Mucosa of rectum (tissue), 2 donors: ENCODE results near the gene IL17A.

Experiments used
- H3K27ac ChIP-seq, 2 donors: one replicate each; pipeline ENCODE4 v1.7.0; 2013; ENCODE audit warnings: inconsistent platforms in 2 of 2, low read depth in 2 of 2, low read length in 2 of 2
- H3K27me3 ChIP-seq, 2 donors: one replicate each; pipeline ENCODE4 v1.7.0; 2013; ENCODE audit warnings: low read length in 2 of 2; ENCODE audit not compliant: control insufficient read depth in 2 of 2, insufficient read depth in 2 of 2
- H3K36me3 ChIP-seq, 2 donors: one replicate each; pipeline ENCODE4 v1.7.0; 2013; ENCODE audit warnings: low read length in 2 of 2; ENCODE audit not compliant: control insufficient read depth in 2 of 2, insufficient read depth in 2 of 2
- H3K4me1 ChIP-seq, 2 donors: one replicate each; pipeline ENCODE4 v1.7.0; 2013; ENCODE audit warnings: low read length in 2 of 2, mild to moderate bottlenecking in 1 of 2; ENCODE audit not compliant: control insufficient read depth in 2 of 2, insufficient read depth in 2 of 2
- H3K4me3 ChIP-seq, 2 donors: one replicate each; pipeline ENCODE4 v1.7.0; 2013; ENCODE audit warnings: low read length in 2 of 2
- H3K9ac ChIP-seq, 2 donors: one replicate each; pipeline ENCODE4 v1.7.0; 2013; ENCODE audit warnings: low read length in 2 of 2, low read depth in 1 of 2, mild to moderate bottlenecking in 1 of 2
- H3K9me3 ChIP-seq, 2 donors: one replicate each; pipeline ENCODE4 v1.7.0; 2013; ENCODE audit warnings: low read length in 2 of 2; ENCODE audit not compliant: control insufficient read depth in 2 of 2
- donor health status: healthy.
- donor health status: Normal muscosa, but diverticular disease.

The IL17A gene

DNA sequence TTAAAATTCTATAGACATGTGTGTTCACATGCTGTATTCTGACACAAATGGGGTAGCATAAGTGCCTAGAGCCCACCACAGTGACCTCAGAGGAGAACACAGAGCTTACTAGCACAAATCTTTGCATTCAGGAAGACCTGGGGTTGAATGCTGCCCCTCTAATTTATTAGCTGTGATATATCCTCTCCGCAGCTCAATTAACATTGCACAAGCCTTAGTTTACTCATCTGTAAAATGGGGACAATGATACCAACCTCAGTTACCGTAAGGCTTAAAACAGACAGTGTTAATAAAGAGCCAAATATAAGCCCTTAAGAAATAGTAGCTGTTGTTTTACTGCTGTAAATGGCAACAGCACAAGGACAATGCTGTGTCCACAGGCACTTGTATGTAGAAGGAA, 36.2 kb upstream of the IL17A start:
- H3K9me3 ChIP-seq, result no peaks in the 10 kb centered on the region
- no peak overlapping the region for H3K27ac ChIP-seq
- no peak overlapping the region for H3K9ac ChIP-seq
- H3K36me3 ChIP-seq, result no peaks in the 10 kb centered on the region
- no peaks in the 10 kb centered on the region for H3K4me1 ChIP-seq
- no peak overlapping the region for H3K4me3 ChIP-seq
- H3K27me3 ChIP-seq, result peaks cover 0 to 4% of the 10 kb centered on the region in 2 donors

DNA sequence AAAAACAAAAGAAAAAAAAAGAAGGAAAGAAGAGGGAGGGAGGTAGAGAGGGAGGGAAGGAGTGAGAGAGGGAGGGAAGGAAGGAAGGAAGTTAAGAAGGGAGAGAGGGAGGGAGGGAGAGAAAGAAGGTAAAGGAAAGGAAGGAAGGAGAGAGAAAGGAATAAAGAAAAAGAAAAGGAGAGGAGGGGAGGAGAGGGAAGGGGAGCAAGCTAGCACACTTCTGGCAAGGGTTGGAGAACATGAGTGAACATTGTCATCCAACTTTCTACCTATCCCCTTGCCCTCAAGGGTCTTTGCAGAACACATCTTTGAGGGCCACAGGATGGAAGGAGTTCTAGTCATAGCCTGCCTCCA, 34.1 kb upstream of the IL17A start:
- Histone ChIP-seq H3K4me3 (no peak overlapping the region), H3K9me3 (no peaks in the 10 kb centered on the region), H3K27me3 (no peaks in the 10 kb centered on the region), H3K9ac (no peak overlapping the region), H3K27ac (no peak overlapping the region), H3K36me3 (no peaks in the 10 kb centered on the region), H3K4me1 (no peaks in the 10 kb centered on the region)

GRCh38 chr6:52152711-52153160, 33.4 kb upstream of the IL17A start:
- H3K27me3 ChIP-seq, result no peaks in the 10 kb centered on the region
- H3K36me3 ChIP-seq, result no peaks in the 10 kb centered on the region
- no peak overlapping the region for H3K27ac ChIP-seq
- no peak overlapping the region for H3K4me3 ChIP-seq
- no peak overlapping the region for H3K9ac ChIP-seq
- H3K4me1 ChIP-seq, result no peaks in the 10 kb centered on the region
- no peaks in the 10 kb centered on the region for H3K9me3 ChIP-seq

- Histone ChIP-seq H3K36me3 (no peaks in the 10 kb centered on the region), H3K27ac (no peak overlapping the region), H3K4me1 (no peaks in the 10 kb centered on the region), H3K9me3 (no peaks in the 10 kb centered on the region), H3K9ac (no peak overlapping the region), H3K27me3 (no peaks in the 10 kb centered on the region), H3K4me3 (no peak overlapping the region)
Observed at GRCh38 chr6:52154381-52154780, 31.8 kb upstream of the IL17A start.

DNA sequence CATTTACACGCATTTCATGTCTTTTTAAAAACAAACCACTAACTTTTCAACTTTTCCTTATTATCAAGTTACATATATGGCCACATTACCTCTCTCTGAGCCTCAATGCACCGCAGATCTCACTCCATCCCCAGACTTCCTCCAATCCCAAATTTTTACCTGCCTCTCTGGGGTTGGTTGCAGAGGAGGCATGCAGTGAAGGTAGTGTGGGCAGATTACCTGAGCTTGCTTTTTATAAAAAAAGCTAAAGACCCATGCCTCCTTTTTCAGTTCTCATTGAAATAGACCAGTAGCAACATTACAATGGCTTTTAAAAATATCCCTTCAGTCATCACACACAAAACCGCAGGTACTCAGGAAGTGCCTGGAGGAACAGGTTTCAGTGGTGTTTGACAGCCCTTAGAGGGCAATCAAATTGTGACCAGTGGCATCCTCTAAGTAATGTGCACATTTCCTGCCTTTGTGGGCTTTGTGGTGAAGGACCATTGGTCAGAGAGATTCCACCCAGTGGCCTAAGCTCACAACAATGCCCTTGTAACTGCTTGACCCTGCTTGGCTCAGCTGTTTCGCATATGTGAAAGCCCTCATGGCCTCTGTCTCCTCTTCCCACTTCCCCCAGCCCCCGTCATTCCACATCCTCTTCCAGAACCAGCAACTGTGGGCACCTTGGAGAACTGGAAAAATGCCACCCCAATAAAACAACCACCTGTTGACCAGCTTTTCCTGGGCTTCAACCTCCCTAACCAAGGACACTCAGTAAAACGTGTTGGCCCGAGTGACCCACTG, 30.2 kb upstream of the IL17A start:
- H3K27me3 ChIP-seq, result no peaks in the 10 kb centered on the region
- H3K4me1 ChIP-seq, result no peaks in the 10 kb centered on the region
- no peak overlapping the region for H3K9ac ChIP-seq
- no peaks in the 10 kb centered on the region for H3K9me3 ChIP-seq
- no peaks in the 10 kb centered on the region for H3K36me3 ChIP-seq
- H3K27ac ChIP-seq, result no peak overlapping the region
- no peak overlapping the region for H3K4me3 ChIP-seq

GRCh38 chr6:52157301-52157941, 28.8 kb upstream of the IL17A start:
- Histone ChIP-seq H3K9ac (no peak overlapping the region), H3K4me3 (no peak overlapping the region), H3K9me3 (no peaks in the 10 kb centered on the region), H3K27me3 (no peaks in the 10 kb centered on the region), H3K27ac (no peak overlapping the region), H3K4me1 (no peaks in the 10 kb centered on the region), H3K36me3 (no peaks in the 10 kb centered on the region)

GRCh38 chr6:52160472-52161104, 25.6 kb upstream of the IL17A start:
- no peaks in the 10 kb centered on the region for H3K4me1 ChIP-seq
- H3K27ac ChIP-seq, result no peak overlapping the region
- no peaks in the 10 kb centered on the region for H3K27me3 ChIP-seq
- no peak overlapping the region for H3K4me3 ChIP-seq
- no peak overlapping the region for H3K9ac ChIP-seq
- no peaks in the 10 kb centered on the region for H3K9me3 ChIP-seq
- H3K36me3 ChIP-seq, result no peaks in the 10 kb centered on the region

- H3K36me3 ChIP-seq, result no peaks in the 10 kb centered on the region
- H3K9me3 ChIP-seq, result no peaks in the 10 kb centered on the region
- no peak overlapping the region for H3K4me3 ChIP-seq
- H3K27me3 ChIP-seq, result no peaks in the 10 kb centered on the region
- H3K4me1 ChIP-seq, result no peaks in the 10 kb centered on the region
- H3K27ac ChIP-seq, result no peak overlapping the region
- H3K9ac ChIP-seq, result no peak overlapping the region
Observed at GRCh38 chr6:52161689-52162438, 24.3 kb upstream of the IL17A start.

- no peak overlapping the region for H3K4me3 ChIP-seq
- H3K4me1 ChIP-seq, result no peaks in the 10 kb centered on the region
- no peak overlapping the region for H3K9ac ChIP-seq
- no peaks in the 10 kb centered on the region for H3K9me3 ChIP-seq
- no peaks in the 10 kb centered on the region for H3K36me3 ChIP-seq
- H3K27ac ChIP-seq, result no peak overlapping the region
- no peaks in the 10 kb centered on the region for H3K27me3 ChIP-seq
Observed at GRCh38 chr6:52162940-52163908, 23.0 kb upstream of the IL17A start.
